ENCODE results near the gene PANX1.
A peak's percentile ranks its signal among the peaks of the same experiment; 100 is the strongest.
"Not testable (repeated sequence)": the region's sequence is repeated elsewhere in the genome, so short reads cannot be mapped to it uniquely, and the experiment has no call there.

PANX1 gene

DNA sequence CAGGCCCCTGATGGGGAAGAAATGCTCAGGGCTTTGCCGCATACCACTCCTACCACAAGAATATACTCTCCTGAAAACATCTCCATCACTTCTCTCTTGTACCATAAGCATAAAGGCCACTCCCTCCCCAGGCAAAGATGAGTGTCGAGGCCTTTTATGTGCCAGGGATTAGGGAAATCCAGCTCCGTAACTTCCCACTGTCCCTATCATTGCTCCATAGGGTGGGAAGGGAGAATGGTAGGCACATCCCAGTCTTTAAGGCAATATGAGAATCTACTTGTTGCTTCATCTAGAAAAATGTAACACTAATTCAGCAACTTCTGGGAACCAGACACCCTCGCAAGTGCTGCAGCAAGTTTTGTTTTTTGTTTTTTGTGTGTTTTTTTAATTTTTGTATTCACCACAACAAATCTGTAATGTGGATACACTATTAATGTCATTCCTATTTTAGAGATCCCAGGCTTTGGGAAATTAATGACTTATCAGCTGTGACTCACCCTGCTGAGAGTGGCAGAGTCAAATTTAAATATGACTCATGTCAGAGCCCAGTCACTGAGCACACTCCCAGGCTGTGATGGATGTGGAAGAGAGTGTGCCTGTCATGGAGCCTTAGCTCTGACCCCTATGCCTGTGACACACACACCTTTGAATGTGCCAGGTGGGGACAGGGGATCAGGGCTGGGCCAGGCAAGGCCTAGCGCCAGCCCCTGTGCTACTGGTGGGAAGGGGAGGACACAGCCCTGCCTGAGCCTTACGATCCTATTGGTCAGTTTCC lies 23.4 kb downstream of the PANX1 start:
- peak; percentile 95 for DNase-seq (ENCODE audit: low spot score)
- POLR2A ChIA-PET (ENCODE audit: low non-redundant PET) = interaction anchor here (1.1 kb wide), 1 partner anchor 24 kb away, joined by 4 read pairs; the partner anchor contains the start of gene PANX1
- H3K27ac ChIP-seq = peak overlapping the region; percentile 77
- CTCF ChIA-PET = no interaction called here
- TF ChIP-seq, protein P1, sequence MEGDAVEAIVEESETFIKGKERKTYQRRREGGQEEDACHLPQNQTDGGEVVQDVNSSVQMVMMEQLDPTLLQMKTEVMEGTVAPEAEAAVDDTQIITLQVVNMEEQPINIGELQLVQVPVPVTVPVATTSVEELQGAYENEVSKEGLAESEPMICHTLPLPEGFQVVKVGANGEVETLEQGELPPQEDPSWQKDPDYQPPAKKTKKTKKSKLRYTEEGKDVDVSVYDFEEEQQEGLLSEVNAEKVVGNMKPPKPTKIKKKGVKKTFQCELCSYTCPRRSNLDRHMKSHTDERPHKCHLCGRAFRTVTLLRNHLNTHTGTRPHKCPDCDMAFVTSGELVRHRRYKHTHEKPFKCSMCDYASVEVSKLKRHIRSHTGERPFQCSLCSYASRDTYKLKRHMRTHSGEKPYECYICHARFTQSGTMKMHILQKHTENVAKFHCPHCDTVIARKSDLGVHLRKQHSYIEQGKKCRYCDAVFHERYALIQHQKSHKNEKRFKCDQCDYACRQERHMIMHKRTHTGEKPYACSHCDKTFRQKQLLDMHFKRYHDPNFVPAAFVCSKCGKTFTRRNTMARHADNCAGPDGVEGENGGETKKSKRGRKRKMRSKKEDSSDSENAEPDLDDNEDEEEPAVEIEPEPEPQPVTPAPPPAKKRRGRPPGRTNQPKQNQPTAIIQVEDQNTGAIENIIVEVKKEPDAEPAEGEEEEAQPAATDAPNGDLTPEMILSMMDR (conservative IDR thresholded peaks at IDR 0.05; ENCODE audit: low read depth) = no peak

GRCh38 chr11:94152678-94153065 lies 24.0 kb downstream of the PANX1 start:
- TF ChIP-seq, protein P1 (conservative IDR thresholded peaks at IDR 0.05; ENCODE audit: low read depth) = no peak
- CTCF ChIA-PET = no interaction called here
- H3K27ac ChIP-seq = peak overlapping the region; percentile 77
- no peak for DNase-seq (ENCODE audit: low spot score)
- POLR2A ChIA-PET (ENCODE audit: low non-redundant PET) = interaction anchor here (1.1 kb wide), 1 partner anchor 24 kb away, joined by 4 read pairs; the partner anchor contains the start of gene PANX1

- no peak for DNase-seq (ENCODE audit: low spot score)
- no peak overlapping the region for H3K27ac ChIP-seq
- ChIA-PET CTCF (interaction anchor here (0.8 kb wide), 1 partner anchor 258 kb away, joined by 4 read pairs; no protein-coding TSS in a partner anchor), POLR2A (ENCODE audit: low non-redundant PET) (no interaction called here)
- TF ChIP-seq, protein P1 (conservative IDR thresholded peaks at IDR 0.05; ENCODE audit: low read depth) = no peak
Observed at GRCh38 chr11:94153320-94153719, 24.7 kb downstream of the PANX1 start.

DNA sequence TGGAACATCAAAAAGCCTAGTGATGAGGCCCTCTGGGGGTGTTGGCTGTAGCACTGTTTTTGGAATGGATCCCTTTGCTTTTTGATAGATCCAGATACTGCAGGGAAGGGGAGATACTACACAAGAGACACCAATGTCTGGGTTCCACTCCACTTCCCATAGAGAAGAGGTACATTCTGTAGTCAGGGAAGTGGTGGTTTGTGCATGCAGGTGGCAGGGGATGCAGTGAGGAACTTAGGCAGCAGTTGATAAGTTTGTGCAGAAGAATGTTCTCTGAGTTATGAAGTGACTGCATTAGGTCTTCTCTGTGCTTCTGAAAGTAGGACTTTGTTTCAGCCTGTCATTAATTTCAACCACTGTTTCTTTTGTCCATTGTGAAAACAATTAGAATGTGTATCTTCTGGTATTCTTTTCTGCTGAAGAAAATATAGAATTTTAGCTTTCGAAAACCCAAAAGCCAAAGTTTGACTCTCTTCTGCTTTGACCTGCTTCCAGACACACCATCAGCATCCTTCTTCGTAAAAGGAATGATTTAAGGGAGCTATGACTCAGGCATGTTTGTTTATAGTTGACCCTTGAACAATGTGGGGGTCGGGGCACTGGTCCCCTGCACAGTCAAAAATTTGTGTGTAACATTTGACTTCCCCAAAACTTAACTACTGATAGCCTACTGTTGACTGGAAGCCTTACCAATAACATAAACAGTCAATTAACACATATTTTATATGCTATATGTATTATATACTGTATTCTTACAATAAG lies 25.6 kb downstream of the PANX1 start:
- TF ChIP-seq, protein P1 (conservative IDR thresholded peaks at IDR 0.05; ENCODE audit: low read depth) = no peak
- ChIA-PET CTCF (interaction anchor here (0.8 kb wide), 1 partner anchor 259 kb away, joined by 4 read pairs; no protein-coding TSS in a partner anchor), POLR2A (ENCODE audit: low non-redundant PET) (no interaction called here)
- H3K27ac ChIP-seq = no peak overlapping the region
- no peak for DNase-seq (ENCODE audit: low spot score)

GRCh38 chr11:94157339-94157738 lies 28.7 kb downstream of the PANX1 start:
- DNase-seq (ENCODE audit: low spot score); H3K27ac ChIP-seq; POLR2A ChIA-PET (ENCODE audit: low non-redundant PET); CTCF ChIA-PET: not testable (repeated sequence)

DNA sequence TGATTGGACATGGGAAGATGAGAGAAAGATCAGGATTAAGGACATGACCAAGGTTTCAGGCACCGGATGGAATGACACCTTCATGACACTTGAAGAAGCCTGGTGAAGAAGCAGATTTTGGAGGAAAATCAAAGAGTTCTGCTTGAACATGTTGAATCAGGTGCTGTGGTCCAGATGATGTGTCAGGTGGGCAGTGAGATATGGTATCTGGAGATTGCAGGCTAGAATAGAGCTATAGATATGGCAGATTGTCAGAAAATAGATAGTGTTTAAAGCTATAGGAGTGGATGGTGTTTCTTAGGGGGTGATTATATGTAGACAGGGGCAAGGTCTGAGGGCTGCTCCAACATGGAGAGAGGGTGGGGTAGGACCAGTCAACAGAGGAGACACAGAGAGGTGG lies 40.2 kb downstream of the PANX1 start:
- CTCF ChIA-PET = no interaction called here

More for the DNA sequence above, 40.2 kb downstream of the PANX1 start:
- POLR2A ChIA-PET (ENCODE audit: low non-redundant PET) = no interaction called here
- no peak overlapping the region for H3K27ac ChIP-seq
- TF ChIP-seq, protein P1 (conservative IDR thresholded peaks at IDR 0.05; ENCODE audit: low read depth) = no peak
- no peak for DNase-seq (ENCODE audit: low spot score)

Data from RWPE1 (cell line).